HFF-Myc (cell line): Measurements from ENCODE around the gene TPR.
"Not testable (repeated sequence)": the region's sequence is repeated elsewhere in the genome, so short reads cannot be mapped to it uniquely, and the experiment has no call there.

Experiments
- DNase-seq: peaks from one replicate; pipeline ENCODE4 v3.0.0-alpha.2; 2011; ENCODE audit warnings: low read depth; ENCODE audit errors: extremely low read depth
- H3K4me3 ChIP-seq: replicated peaks from 2 replicates; pipeline ENCODE4 v1.5.1; 2011; ENCODE audit warnings: low read depth, mild to moderate bottlenecking, control low read depth, low read length
- CTCF ChIP-seq: IDR thresholded peaks from 2 replicates; pipeline ENCODE4 v1.5.1; 2012; ENCODE audit warnings: mild to moderate bottlenecking, low read depth, low read length, control low read depth; ENCODE audit errors: missing control alignments

The TPR gene

DNA sequence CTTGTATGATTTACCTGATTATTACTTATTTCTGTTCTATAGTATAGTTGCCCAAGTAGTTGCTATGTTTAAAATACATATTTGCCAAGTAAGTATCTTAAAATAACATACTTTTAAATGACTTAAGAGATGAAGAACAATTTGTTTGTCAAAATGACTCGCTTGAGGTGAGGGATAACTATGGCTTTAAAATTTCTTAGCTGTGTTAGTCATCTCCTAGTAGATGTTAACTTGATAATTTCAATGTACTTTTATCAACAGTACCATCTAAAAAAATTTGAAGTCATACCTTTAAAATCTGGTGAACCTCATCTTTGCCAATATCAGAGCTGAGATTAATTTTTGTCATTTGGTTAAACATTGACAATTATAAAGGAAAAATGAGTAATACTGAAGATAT is 38.3 kb upstream of the TPR start:
- no peak for DNase-seq
- no peak for TF ChIP-seq CTCF
- H3K4me3 ChIP-seq = no peak overlapping the region

GRCh38 chr1:186409091-186409490 is 34.0 kb upstream of the TPR start:
- no peak for DNase-seq
- no peak for TF ChIP-seq CTCF

GRCh38 chr1:186404454-186405051 is 29.5 kb upstream of the TPR start:
- TF ChIP-seq CTCF = peak; percentile 56
- no peak overlapping the region for H3K4me3 ChIP-seq
- DNase-seq = peak; percentile 67

More at GRCh38 chr1:186409091-186409490, 34.0 kb upstream of the TPR start:
- H3K4me3 ChIP-seq = no peak overlapping the region

- no peak for TF ChIP-seq CTCF
- no peak for DNase-seq
- no peak overlapping the region for H3K4me3 ChIP-seq
Measured at GRCh38 chr1:186403632-186404031, 28.6 kb upstream of the TPR start.

- H3K4me3 ChIP-seq, DNase-seq: not testable (repeated sequence)
Measured at GRCh38 chr1:186401446-186401845, 26.4 kb upstream of the TPR start.

- not testable (repeated sequence) for H3K4me3 ChIP-seq, DNase-seq
Measured at GRCh38 chr1:186392711-186393110, 17.7 kb upstream of the TPR start.

DNA sequence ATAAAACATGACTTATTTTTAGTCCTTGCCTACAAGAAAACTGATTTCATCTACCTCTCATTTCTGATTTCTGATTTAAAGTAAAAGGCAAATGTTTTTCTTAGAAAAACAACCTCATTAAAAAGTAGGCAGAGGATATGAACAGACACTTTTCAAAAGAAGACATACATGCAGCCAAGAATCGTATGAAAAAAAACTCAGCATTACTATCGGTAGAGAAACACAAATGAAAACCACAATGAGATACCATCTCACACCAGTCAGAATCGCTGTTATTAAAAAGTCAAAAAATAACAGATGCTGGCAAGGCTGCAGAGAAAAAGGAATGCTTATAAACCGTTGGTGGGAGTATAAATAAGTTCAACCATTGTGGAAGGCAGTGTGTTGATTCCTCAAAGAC is 16.8 kb upstream of the TPR start:
- no peak for TF ChIP-seq CTCF
- DNase-seq = no peak
- no peak overlapping the region for H3K4me3 ChIP-seq

GRCh38 chr1:186390925-186391324 is 15.9 kb upstream of the TPR start:
- DNase-seq = no peak
- no peak overlapping the region for H3K4me3 ChIP-seq
- no peak for TF ChIP-seq CTCF
